ENCODE measurements around the gene TMEM165.

DNA sequence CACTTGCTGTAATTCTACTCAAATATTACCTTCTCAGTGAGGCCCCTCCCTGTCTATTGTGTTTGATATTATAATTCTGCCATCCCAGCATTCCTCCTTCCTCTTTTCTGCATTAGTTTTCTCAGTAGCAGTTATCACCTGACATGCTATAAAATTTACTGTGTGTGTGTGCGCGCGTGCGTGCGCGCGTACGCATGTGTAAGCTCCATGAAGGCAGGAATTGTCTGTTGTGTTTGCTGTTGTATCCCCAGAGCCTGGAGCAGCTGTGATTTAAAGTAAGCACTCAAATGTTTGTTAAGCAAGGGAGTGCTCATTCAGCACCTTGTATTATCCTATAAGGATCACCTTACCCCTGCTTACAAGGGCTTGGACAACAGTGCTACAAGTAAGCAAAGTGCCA is 41.1 kb upstream of the TMEM165 start:
- TF ChIP-seq POLR2A (IDR thresholded peaks at IDR 0.05): no peak
- no peak for TF ChIP-seq CTCF (IDR thresholded peaks at IDR 0.05)
